Left ventricle myocardium inferior (tissue), 1 donor: ENCODE data around the gene DNAJC13. TPM values are rescaled to one million over a fixed set of nuclear protein-coding genes. Genes with fewer than 3 reads are reported as not detected.
A peak's percentile ranks its signal among the peaks of the same experiment; 100 is the strongest.

Experiments used
- DNase-seq: peaks from one replicate; pipeline ENCODE4 v3.0.0-alpha.2; 2020
- H3K27ac ChIP-seq: fragments of 200-600 bp; replicated peaks from 2 replicates; pipeline ENCODE4 v1.8.0; 2021
- H3K27me3 ChIP-seq: fragments of 200-600 bp; 2 replicates; pipeline ENCODE4 v1.8.0; 2021; ENCODE audit warnings: low read depth
- H3K36me3 ChIP-seq: fragments of 200-600 bp; 2 replicates; pipeline ENCODE4 v1.8.0; 2021
- H3K4me1 ChIP-seq: fragments of 200-600 bp; 2 replicates; pipeline ENCODE4 v1.8.0; 2021
- H3K4me3 ChIP-seq: fragments of 200-600 bp; 2 replicates; pipeline ENCODE4 v1.8.0; 2021; ENCODE audit warnings: mild to moderate bottlenecking, moderate library complexity
- H3K9me3 ChIP-seq: fragments of 200-600 bp; replicated peaks from 2 replicates; pipeline ENCODE4 v1.8.0; 2021
- CTCF ChIP-seq: fragments of 200-600 bp; IDR thresholded peaks from 2 replicates; pipeline ENCODE4 v1.8.0; 2021; ENCODE audit warnings: antibody characterized with exemption, mild to moderate bottlenecking, borderline replicate concordance
- intact Hi-C: fragments of 100-400 bp; cut with micrococcal nuclease; formaldehyde crosslinking; loops from one replicate; pipeline ENCODE4 v1.11.0; 2022
- total RNA-seq: library from RNA; stranded (reverse); fragmentation: NEBNext Ultra II Directional; extraction: Animal tissue kit (Norgen Biotek cat#: 25700); gene quantifications from one replicate; pipeline ENCODE4 v1.2.1, GENCODE V29; 2021
- donor health status: DM: no; HTN: yes; CAD: no; lungs with severe emphysema.

DNAJC13 gene
- total RNA-seq, 1 donor from 2014 or later = 31.0 TPM

GRCh38 chr3:132549890-132550578 is 132.7 kb downstream of the DNAJC13 start:
- H3K27me3 ChIP-seq = no peaks in the 10 kb centered on the region
- H3K9me3 ChIP-seq = no peaks in the 10 kb centered on the region
- DNase-seq = no peak
- peaks cover 34% of the 10 kb centered on the region for H3K4me1 ChIP-seq
- intact Hi-C loops = no loop called here
- no peaks in the 10 kb centered on the region for H3K36me3 ChIP-seq
- no peak for TF ChIP-seq CTCF
- H3K4me3 ChIP-seq = no peak overlapping the region
- H3K27ac ChIP-seq = peak overlapping the region; percentile 57

- no peaks in the 10 kb centered on the region for H3K36me3 ChIP-seq
- no peak for DNase-seq
- no peak overlapping the region for H3K4me3 ChIP-seq
- TF ChIP-seq CTCF = no peak
- intact Hi-C loops = no loop called here
- H3K27me3 ChIP-seq = no peaks in the 10 kb centered on the region
- peaks cover 35% of the 10 kb centered on the region for H3K4me1 ChIP-seq
- peak overlapping the region; percentile 57 for H3K27ac ChIP-seq
- H3K9me3 ChIP-seq = no peaks in the 10 kb centered on the region
Measured at GRCh38 chr3:132550579-132551305, 133.4 kb downstream of the DNAJC13 start.

- no peak for DNase-seq
- Histone ChIP-seq H3K27me3 (no peaks in the 10 kb centered on the region), H3K9me3 (no peaks in the 10 kb centered on the region), H3K36me3 (peaks cover 6% of the 10 kb centered on the region), H3K4me3 (no peak overlapping the region), H3K27ac (peak overlapping the region; percentile 66), H3K4me1 (peaks cover 43% of the 10 kb centered on the region)
- intact Hi-C loops = no loop called here
- TF ChIP-seq CTCF = no peak
Measured at GRCh38 chr3:132553826-132554225, 136.5 kb downstream of the DNAJC13 start.

GRCh38 chr3:132554437-132554836 is 137.1 kb downstream of the DNAJC13 start:
- Histone ChIP-seq H3K4me1 (peaks cover 43% of the 10 kb centered on the region), H3K4me3 (no peak overlapping the region)

More at GRCh38 chr3:132554437-132554836, 137.1 kb downstream of the DNAJC13 start:
- intact Hi-C loops = no loop called here
- no peak for DNase-seq
- H3K36me3 ChIP-seq = peaks cover 12% of the 10 kb centered on the region
- peak overlapping the region; percentile 66 for H3K27ac ChIP-seq
- no peaks in the 10 kb centered on the region for H3K27me3 ChIP-seq
- no peak for TF ChIP-seq CTCF
- no peaks in the 10 kb centered on the region for H3K9me3 ChIP-seq
